ENCODE measurements around the gene MFSD6. TPM values are rescaled to one million over a fixed set of nuclear protein-coding genes. Genes with fewer than 3 reads are reported as not detected.

MFSD6 gene
- total and polyA plus RNA-seq, 2 of the 8 experiments (the other 6 are each of a cell fraction or from before 2014, with no cell fraction given) = 1.8 to 5.1 TPM

Other genes starting within 250 kb of the MFSD6 start
- 30.7 and 31.8 TPM in 2 replicates for gene HIBCH, start 88.5 kb upstream of the MFSD6 start, total RNA-seq (2021; fragmentation: NEBNext Ultra II Directional; extraction: Animal tissue kit (Norgen Biotek cat#: 25700))
- gene HIBCH, start 88.5 kb upstream of the MFSD6 start, polyA plus RNA-seq (2011; rRNA removed) = 4.7 and 7.5 TPM in 2 replicates
- 2.5 and 3.0 TPM in 2 replicates for gene INPP1, start 64.8 kb upstream of the MFSD6 start, total RNA-seq (2021; fragmentation: NEBNext Ultra II Directional; extraction: Animal tissue kit (Norgen Biotek cat#: 25700))
- gene INPP1, start 64.8 kb upstream of the MFSD6 start, polyA plus RNA-seq (2011; rRNA removed) = 0.83 and 0.88 TPM in 2 replicates
- gene NEMP2, start 126.4 kb downstream of the MFSD6 start, total RNA-seq (2021; fragmentation: NEBNext Ultra II Directional; extraction: Animal tissue kit (Norgen Biotek cat#: 25700)) = 3.6 and 5.3 TPM in 2 replicates
- gene NEMP2, start 126.4 kb downstream of the MFSD6 start, polyA plus RNA-seq (2011; rRNA removed) = 2.0 and 3.1 TPM in 2 replicates
- 28.2 and 28.6 TPM in 2 replicates for gene NAB1, start 240.7 kb downstream of the MFSD6 start, total RNA-seq (2021; fragmentation: NEBNext Ultra II Directional; extraction: Animal tissue kit (Norgen Biotek cat#: 25700))
- gene NAB1, start 240.7 kb downstream of the MFSD6 start, polyA plus RNA-seq (2011; rRNA removed) = 8.5 and 21.9 TPM in 2 replicates